ENCODE data around the gene PDZK1IP1.
"Not testable (repeated sequence)": the region's sequence is repeated elsewhere in the genome, so short reads cannot be mapped to it uniquely, and the experiment has no call there.

The PDZK1IP1 gene

DNA sequence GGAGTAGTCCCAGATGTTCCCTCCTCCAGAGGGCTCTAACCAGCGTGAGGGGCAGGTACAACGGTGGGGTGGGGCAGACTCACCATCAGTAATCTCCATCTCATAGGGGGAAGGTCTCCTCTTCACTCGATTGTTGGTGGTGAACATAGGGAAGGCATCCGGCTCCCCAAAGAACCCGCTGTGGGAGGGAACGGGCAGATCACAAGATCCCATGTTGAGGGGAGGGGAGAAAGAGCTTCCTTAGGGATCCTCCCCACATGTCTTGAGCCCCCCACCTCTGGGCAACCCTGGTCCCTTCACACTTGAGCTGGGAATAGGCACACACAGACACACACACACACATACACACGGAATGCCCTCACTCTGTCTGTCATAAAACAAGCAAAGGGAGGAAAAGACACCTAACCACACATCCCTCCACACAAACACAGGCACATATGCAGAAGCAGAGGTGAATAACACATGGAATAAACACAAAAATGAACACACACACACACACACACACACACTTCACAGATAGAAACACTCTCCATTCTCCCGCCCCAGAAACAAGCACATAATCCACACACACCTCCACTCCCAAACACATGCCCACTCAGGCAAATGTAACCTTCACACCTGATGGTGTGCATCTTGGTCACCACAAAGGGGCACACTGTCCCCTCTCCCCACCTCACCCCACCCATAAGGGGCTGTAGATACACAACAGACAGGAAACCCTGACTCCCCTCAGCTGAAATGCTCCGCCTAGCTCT is 34.3 kb upstream of the PDZK1IP1 start:
- no peak for DNase-seq

DNA sequence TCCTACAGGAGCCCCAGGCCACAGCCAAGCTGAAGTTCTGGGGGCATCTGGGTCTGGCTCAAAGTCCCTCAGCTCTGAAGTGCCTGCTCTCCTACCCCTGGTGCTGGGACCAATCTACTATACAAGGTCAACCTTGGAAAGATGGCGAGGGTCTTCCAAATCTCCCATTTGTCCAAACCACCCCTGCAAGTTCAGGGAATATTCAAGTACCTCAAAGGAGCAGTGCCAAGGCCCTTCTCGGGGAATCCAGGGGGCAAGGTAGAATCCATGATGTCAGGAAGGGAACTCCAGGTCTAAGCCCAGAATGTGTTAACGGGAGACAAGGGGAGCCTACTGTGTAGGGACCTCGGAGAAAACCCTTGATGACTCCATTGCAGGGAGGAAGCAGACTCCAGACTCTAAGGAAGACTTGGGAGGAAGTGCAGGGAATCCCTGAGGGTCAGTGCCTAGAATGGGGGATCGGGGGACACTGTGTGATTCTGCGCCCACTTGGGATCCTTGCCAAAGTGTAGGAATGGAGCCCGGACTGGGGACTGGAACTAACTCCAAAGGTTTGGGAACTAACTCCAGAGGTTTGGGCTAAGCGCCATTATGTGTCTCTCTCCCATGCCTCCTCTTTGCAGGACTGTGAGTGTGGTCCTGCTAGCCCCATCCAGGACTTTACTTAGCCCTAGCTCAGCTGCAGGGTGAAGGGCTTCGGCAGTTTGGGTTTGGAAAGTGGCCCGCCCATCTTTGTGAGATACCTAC is 33.5 kb upstream of the PDZK1IP1 start:
- no peak for DNase-seq

DNA sequence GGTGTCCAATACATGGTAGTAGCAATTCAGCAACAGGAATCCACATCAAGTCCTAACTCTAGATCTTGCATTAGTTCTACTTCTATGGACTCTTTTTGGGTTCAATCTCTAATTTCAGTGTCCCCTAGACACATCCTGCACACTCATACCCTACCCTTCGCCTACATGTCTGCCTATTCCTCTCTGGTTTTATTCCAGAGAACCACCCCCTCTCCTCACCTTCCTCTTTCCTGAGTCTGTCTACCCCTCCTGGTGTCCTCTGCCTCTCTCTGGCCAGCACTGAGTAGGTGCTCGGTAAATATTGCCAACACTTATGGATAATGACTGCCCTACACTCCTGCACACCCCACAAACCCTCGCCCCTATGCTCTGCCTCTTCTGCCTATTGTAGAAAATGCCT is 32.6 kb upstream of the PDZK1IP1 start:
- DNase-seq = no peak

DNA sequence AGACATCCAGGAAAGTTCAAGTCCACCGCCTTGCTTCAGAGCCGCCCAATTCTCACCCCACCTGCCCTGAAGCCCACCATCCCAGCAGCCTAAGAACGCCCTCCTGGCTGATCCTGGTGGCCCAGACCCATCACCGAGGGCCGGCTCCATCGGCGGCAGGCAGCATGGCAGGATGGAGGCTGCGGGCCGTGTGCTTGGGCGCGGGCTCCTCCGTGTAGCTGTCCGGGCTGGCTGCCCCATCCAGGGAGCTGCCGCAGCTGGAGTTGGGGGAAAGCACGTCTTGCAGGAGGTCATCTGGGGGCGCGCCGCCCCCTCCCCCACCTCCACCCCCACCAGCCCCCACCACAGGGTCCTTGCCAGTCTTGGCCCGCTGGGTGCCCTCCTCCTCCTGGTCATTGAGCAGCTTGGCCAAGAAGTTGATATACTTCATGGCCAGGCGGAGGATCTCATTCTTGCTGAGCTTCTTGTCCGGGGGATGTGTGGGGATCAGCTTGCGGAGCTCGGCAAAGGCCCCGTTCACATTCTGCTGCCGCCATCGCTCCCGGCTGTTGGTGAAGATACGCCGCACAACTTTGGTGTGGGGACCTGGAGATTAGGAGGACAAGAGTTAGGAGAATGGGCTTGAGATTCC is 29.9 kb upstream of the PDZK1IP1 start:
- no peak for DNase-seq

DNA sequence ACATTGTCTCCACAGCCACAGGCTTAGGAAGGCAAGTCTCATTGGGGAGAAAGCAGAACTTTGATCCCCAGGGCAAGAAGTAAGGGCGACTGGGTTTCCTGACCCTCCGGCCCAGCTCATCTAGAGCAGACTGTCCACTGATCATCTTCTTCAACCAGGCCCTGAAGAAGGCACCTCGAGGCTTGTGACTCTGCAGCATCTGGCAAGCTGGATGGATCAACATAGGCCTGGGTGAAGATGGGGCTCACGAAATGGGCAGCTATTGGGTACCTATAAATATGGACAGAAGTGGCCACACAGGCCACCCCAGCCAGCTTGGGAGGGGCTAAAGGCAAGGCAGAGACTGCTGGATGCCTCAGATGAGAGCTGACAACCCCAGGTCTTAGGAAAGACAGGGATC is 29.2 kb upstream of the PDZK1IP1 start:
- DNase-seq = no peak

DNA sequence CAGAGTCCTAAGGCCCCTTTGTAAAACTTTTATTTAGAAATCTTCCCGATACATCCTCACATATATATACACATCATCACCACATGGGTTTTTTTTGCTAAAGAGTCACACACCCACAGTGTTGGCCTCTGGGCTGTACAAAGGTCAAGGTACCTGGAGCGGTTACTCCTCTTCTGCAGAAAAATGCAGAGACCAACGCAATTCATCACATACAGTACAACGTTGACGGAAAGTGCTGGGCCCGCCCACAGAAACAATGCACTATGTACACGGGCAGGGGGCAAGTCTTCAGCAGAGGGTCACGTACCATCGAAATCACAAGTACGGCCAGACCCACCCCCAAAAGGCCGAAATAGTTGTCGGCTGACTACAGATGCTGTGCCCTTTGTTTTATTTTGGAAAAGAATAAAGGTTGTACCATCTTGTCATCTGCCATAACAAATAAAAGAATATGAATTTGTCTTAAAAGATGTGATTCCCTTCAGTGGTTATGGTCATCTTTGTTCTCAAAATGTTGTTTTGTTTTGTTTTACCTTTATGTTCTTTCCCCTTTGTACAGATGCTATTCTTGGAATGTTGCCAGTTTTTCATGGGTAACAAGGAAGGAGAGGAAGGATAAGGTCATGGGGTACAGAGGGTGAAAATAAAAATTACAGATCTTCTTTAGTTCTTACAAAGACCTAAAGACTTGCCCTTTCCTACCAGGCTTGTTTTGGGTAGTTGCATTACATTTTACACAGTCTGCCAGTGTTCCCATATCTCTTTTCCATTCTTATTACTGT is 26.6 kb upstream of the PDZK1IP1 start:
- no peak for DNase-seq

DNA sequence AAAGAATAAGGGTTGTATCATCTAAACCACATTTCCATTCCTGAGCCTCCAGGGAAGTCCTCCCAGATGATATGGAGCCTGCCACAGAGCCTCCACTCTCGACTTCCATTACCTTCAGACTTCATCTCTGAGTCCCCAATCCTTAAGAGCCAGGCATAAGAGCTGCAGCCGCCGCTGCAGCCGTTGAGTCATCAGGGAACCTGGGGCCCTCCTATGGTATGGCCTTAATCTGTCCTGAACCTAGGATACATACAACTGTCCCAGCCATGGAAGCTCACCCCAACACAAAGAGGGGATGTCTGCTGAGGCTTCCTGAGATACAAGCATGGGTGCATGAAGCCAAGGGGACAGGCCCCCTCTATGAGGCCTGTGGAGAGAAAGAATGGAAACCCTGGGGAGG is 25.9 kb upstream of the PDZK1IP1 start:
- DNase-seq = no peak

DNA sequence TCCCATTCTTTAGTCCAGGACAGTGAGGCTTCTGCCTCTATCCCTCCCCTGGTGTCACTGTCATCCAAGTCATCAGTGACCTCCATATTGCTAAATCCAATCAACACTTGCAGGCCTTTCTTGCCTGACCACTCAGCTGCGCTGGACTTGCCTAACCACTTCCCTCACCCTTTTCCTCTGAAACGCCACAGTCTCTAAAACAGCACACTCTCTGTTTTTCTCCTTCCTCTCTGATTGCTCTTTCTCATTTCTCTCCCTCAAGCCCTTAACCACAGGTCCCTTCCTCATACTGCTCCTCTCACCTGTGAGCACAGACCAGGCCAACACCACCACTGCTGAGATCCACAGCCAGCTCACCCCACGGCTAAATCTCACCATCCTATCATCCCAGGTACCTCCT is 24.7 kb upstream of the PDZK1IP1 start:
- no peak for DNase-seq

DNA sequence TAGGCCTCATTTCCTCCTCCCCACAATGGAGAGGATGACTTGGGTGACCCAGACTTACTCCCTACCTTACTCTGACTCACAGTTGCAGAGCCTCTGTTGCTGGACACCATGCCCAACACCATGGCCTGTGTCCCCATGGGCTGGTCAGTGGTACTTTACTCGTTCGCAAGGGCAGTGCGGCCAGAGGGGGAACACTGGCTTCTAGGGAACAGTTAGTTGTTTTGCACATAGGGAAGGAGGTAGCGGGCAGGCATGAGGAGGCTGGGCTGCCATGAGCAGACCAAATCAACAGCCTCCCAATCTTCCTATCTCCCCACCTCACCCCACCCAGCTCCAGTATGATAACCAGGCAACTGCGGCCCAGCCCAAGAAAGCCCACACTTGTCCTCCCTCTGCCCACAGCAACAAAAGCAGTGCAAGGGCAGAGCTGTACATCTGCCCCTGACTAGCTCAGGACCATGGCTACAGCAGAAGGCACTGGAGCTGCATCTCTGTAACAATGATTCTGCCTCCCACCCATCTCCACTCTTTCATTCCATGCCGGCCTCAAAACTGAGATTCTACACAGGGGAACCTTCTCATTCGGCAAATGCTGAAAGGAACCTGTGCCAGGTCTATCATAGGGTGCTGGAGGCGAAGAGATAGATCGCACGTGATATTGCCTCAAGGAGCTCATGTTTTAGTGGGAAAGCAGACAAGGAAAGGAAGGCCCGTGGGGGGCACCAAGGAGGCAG is 23.6 kb upstream of the PDZK1IP1 start:
- DNase-seq = no peak

DNA sequence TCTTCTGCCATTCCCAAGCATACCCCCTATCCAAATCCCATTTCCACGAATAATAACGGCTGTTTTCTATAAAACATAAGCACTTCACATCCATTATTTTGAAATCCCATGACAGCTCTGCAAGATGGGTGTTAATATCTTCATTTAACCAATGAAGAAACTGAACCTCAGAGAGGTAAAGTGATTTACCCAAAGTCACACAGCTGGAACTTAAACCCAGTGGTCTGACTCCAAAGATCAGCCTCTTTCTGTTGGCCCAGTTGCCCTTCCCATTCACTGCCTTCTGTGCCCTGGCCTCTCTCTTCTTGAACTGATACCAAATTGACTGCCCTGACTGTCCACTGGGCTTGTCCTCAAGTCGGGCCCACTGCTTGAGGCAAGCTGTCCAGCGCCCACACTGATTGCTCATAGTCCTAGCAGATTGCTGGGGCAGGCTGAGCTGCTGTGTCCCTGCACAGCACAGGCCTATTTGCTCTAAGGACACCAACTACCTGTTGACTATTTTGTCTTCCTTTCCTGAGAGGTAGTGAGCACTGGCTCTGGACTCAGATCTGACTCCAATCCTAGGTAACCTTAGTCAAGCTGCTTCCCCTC is 22.9 kb upstream of the PDZK1IP1 start:
- no peak for DNase-seq

DNA sequence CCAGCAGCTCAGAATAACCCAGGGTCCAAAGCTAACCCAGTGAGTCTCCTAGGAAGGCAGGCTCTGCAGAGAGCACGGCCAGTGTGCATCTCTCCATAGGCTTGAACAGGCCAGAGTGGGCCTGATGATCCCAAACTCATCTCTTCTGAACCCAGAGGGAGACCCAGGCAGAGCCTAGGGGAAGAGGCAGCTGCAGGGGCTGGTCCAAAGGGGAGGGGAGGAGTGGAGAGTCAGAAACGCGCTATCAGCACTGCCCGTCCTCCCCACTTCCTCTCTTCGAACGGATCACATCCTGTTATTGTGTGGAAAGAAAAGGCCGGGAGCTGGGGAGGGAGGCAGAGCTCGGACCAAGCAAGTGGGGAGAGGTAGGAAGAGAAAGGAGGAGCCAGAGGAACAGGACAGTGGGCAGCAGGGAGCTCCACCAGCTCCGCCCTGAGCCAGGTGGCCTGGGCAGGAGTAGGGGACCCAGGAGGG is 22.0 kb upstream of the PDZK1IP1 start:
- peak in 1 of 2 donors; percentile 46 for DNase-seq

DNA sequence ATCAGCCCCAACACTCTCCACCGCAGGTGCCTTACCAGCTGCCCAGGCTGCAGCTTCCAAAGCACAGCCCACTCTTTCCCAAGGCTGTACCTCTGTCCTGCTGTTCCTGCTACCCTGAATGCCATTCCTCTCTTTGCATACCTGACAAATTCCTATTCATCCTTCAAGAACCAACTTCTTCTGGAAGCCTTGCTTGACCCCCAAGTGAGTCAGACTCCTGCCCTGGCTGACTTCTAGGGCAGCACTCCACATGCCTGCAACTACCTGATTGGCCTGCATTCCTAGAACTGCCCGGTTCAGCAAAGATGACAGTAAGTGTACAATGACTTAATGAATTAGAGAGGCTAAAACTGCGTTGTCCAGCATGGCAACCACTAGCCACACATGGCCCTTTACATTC is 20.8 kb upstream of the PDZK1IP1 start:
- DNase-seq = no peak

DNA sequence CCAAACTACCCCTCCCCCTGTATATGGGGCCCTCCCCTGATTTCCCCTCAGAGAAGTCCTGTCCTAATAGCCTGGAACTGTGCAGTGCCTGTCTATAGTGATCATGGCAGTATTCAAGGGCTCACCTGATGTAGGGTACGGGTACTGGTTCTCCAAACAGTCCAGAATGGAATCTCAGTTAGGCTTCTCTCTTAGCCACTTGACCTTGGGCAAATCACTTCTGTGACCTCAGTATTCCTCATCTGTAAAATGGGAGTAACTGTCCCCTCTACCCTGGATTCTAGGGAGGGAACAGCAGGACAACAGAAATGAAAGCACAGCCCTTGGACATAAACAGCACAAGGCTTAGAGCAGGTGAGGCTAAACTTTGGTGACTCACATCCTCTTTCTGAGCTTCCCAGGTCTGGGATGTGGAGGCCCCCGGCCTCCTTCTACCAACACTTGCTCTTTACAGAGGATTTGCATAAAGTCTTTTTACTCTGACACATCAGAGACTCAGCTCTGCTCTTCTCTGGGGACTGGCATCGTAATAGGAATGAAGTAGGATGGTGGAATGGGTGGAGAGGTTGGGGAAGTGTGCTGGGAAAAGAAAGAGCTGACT is 20.0 kb upstream of the PDZK1IP1 start:
- no peak for DNase-seq

DNA sequence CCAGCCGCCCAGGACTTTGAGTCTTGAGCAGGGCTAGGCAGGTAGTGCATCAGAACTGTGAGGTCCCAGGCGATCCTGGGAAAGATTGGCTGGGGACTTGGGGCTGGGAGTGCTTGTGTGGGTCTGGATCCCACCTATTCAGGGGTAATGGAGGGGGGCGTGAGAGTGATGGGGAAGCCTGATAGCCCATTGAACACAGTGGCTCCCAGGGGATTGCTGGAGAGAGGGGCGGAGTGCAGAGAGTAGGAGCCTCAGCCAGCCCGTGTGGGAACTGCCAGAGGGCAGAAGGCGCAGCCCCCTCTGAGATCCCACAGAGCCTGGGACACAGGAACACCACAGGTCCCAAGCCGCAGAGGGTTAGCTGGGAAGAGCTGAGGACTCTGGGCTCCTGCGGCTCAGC is 19.3 kb upstream of the PDZK1IP1 start:
- DNase-seq = no peak

DNA sequence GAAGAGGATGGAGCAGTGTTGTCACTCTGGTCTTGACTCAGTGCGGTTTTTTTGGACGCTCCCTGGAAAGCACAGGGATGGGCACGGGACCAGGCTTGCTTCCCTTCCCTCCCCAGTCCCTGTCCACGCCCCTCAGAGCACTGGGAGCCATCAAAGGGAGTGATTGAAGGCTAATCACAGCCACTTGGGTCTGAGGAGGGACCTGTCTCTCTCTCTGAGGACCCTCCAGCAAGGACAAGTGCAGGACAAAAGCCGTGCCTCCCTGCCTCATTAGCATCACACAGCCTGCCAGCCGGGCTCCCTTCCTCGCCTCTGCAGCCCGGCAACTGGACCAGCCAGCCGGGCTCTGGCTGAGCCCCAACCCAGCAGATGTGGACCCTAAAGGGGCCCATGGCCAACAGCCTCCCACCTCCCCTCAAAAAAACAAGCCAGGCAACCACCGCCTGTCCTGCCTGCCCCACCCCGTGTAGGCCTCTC is 18.6 kb upstream of the PDZK1IP1 start:
- no peak for DNase-seq

DNA sequence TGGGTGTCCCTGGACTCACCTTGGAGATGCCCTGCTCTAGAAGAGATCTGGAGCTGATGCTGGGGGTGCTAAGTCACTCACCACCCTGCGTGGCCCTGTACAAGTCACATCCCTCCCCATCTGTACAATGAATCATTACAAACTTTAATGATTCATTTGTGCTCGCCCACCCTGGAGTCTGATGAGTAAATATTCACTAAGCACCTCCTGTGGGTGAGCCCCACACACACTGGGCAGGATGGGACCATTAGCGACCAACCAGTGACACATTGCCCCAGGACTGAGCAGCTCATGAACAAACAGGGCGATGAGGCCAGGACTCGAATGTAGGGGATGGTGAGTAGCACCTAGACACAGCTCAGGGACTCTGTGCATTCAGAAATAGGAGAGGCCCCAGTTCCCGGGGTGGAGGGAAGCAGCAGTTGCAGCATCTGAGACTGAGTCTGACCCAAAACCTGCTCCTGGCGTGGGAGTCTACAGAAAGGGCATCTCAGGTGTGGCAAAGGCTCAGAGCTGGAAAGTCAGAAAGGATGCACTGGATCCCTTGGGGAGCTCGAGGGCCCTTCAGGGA is 18.1 kb upstream of the PDZK1IP1 start:
- no peak for DNase-seq

DNA sequence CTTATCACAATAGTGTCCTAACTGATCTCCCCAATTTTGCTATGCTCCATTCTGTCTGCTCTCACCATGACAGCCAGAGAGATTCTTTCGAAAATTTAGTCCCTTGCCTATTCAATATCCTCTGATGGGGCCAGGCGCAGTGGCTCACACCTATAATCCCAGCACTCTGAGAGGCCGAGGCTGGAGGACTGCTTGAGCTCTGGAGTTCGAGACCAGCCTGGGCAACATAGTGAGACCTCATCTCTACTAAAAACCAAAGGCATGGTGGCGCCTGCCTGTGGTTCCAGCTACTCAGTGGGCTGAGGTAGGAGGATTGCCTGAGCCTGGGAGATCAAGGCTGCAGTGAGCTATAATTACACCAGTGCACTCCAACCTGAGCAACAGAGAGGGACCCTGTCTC is 16.1 kb upstream of the PDZK1IP1 start:
- DNase-seq = no peak

DNA sequence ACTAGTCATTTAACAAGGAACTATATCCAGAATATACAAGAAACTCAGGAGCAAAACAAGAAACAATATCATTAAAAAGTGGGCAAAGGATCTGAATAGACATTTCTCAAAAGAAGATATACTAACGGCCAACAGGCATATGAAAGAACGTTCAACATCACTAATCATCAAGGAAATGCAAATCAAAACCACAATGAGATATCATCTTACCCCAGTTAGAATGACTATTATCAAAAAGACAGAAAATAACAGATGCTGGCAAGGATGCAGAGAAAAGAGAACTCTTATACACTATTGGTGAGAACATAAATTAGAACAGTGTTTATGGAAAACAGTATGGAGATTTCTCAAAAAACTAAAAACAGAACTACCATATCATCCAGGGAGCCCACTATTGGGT is 13.7 kb upstream of the PDZK1IP1 start:
- DNase-seq = not testable (repeated sequence)

DNA sequence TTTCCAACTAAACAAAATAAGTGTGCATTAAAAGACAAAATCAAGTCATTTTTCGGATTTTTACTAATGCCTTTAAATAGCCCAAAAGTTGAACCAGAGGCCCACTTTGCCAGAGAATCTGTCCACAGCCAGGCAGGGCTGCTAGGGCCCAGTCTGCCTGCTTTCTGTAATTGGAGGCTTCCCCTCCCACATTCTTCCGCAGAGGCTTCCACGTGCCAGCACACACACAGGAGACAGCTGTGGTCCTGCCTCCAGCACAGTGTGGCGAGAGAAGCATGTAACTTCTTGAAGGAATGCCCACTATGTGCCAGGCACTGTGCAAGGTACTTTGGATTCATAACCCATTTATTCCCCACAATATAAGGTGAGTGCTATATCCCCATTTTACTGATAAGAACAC is 11.3 kb upstream of the PDZK1IP1 start:
- no peak for DNase-seq

DNA sequence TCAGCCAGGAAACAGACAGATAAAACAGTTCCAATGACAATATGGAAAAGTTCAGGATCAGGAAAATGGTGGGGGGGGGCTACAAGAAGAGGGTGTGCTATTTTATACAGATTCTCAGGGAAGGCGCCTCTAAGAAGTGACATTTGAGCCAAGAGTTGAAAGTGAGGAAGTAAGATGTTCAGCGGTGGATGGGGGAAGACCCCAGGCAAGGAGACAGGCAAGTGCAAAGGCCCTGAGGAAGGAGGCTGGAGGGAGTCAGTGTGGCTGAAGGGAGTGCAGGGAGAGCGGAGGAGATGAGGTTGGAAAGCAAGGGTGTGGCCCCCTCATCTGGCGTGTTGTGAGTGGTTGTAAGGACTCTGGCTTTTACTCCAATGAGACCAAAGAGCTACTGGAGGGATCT is 8.4 kb upstream of the PDZK1IP1 start:
- no peak for DNase-seq

DNA sequence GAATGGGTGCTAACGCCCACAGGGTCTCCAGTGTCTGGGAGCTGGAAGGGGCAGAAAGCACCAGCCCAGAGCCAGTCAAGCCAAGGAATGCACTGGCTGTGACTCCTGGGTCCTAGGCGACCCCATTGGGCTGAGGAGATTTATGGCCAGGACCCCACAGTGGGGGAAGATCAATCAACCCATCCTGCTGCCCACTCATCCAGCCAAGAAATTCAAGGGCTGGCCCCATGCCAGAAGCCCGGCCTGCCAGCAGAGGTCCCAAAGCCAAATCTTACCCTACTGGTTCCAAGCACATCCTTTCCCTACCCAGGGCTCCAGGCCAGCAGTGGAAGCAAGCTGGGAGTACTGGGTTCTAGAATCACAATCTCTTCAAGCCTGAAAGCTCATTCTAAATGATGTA is 6.8 kb upstream of the PDZK1IP1 start:
- DNase-seq = no peak

Data from bone marrow (tissue), 2 donors.